Suprapubic skin (tissue), 4 donors: ENCODE results near the gene TWIST2.

ENCODE experiments used
- EP300 ChIP-seq: sonication (generic); formaldehyde crosslinking; IDR thresholded peaks from one replicate; pipeline ENCODE4 v1.6.1; 2017; ENCODE audit warnings: antibody characterized with exemption
- POLR2A ChIP-seq, 2 donors: fragments of 450-650 bp; IDR thresholded peaks; one replicate each; pipeline ENCODE4 v1.6.1; 2017; ENCODE audit warnings: antibody characterized with exemption in 2 of 2, mild to moderate bottlenecking in 2 of 2, moderate library complexity in 2 of 2
- POLR2AphosphoS5 ChIP-seq, 3 donors: sonication (generic); formaldehyde crosslinking; IDR thresholded peaks; one replicate each; pipeline ENCODE4 v1.6.1; 2017; ENCODE audit warnings: antibody characterized with exemption in 3 of 3
- TF ChIP-seq, protein P1 (sequence below), 2 donors: fragments of 200-600 bp in 1 of 2; fragments of 450-650 bp in 1 of 2; sonication (generic) in 1 of 2; IDR thresholded peaks; one replicate each; pipeline ENCODE4 v1.5.1; 2016 to 2019; ENCODE audit warnings: antibody characterized with exemption in 2 of 2, mild to moderate bottlenecking in 1 of 2, moderate library complexity in 1 of 2

DNA sequence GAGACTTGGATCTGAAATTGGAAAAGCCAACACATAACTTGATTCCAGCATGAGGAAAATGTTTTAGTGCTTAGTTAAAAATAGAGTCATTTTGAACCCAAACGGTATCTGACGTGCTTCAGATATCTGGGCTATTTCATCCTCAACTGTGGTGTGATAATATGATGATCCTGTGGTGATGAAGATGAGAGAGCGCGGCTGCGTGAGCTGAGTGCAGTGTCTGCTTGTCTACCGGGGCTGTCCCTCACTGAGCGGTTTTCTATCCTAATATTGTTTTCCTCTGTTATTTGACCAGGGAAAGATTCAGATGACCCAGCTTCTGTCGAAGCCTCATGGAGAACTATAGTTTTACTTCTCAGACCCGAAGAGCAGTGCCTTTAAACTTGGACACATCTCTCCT, 5.8 kb downstream of the TWIST2 start:
- no peak for TF ChIP-seq POLR2A (IDR thresholded peaks at IDR 0.05)
- TF ChIP-seq, protein P1, sequence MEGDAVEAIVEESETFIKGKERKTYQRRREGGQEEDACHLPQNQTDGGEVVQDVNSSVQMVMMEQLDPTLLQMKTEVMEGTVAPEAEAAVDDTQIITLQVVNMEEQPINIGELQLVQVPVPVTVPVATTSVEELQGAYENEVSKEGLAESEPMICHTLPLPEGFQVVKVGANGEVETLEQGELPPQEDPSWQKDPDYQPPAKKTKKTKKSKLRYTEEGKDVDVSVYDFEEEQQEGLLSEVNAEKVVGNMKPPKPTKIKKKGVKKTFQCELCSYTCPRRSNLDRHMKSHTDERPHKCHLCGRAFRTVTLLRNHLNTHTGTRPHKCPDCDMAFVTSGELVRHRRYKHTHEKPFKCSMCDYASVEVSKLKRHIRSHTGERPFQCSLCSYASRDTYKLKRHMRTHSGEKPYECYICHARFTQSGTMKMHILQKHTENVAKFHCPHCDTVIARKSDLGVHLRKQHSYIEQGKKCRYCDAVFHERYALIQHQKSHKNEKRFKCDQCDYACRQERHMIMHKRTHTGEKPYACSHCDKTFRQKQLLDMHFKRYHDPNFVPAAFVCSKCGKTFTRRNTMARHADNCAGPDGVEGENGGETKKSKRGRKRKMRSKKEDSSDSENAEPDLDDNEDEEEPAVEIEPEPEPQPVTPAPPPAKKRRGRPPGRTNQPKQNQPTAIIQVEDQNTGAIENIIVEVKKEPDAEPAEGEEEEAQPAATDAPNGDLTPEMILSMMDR (IDR thresholded peaks at IDR 0.05) = no peak
- TF ChIP-seq EP300 = no peak
- no peak for TF ChIP-seq POLR2AphosphoS5 (IDR thresholded peaks at IDR 0.05)
